ENCODE data around the gene CLSTN2.

DNA sequence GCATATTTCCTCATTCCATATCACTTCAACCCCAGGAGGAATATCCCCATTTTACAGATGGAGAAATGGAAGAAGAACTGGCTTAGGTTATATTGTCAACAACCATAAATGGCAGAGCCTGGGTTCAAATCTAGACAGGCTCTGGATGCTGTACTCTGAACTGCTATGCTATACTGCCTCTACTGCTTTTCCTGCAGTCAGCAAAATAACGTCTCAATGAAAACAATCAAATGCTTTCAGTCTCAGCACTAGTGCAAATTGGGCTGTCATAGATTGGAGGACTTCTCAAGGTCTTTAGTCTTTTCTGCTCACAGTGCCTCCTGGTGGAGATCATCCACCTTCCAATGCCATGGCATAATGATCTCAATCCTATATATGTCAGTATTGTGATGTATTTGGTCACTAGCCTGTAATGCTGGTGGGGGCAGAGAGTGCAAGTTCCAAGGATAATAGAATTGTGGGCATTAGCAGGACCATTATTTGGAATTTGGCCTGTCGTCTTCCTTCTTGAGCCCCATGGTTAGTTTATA is 285.0 kb downstream of the CLSTN2 start:
- TF ChIP-seq BHLHE40 (IDR thresholded peaks at IDR 0.05; ENCODE audit: borderline replicate concordance), result no peak
- TF ChIP-seq ARNT (IDR thresholded peaks at IDR 0.05), result no peak
- TF ChIP-seq L3MBTL2 (conservative IDR thresholded peaks at IDR 0.05), result no peak
- TF ChIP-seq FOXK2 (IDR thresholded peaks at IDR 0.05), result no peak
- TF ChIP-seq SUZ12 (IDR thresholded peaks at IDR 0.05), result no peak
- TF ChIP-seq ZNF384 (IDR thresholded peaks at IDR 0.05), result no peak
- TF ChIP-seq SP1 (IDR thresholded peaks at IDR 0.05), result no peak
- no peak for TF ChIP-seq FOXM1 (IDR thresholded peaks at IDR 0.05; ENCODE audit: borderline replicate concordance)
- no peak for TF ChIP-seq FOXA1 (IDR thresholded peaks at IDR 0.05)
- TF ChIP-seq ELF4 (IDR thresholded peaks at IDR 0.05), result no peak
- TF ChIP-seq HDGF (IDR thresholded peaks at IDR 0.05; ENCODE audit: borderline replicate concordance), result no peak

Data from HEK293T (cell line).